Right ventricle myocardium superior (tissue), 1 donor: ENCODE data around the gene DCTN3. TPM values are rescaled to one million over a fixed set of nuclear protein-coding genes. Genes with fewer than 3 reads are reported as not detected.

ENCODE experiments used
- ATAC-seq: fragments of 200-7000 bp; cut with Tn5 transposase; one replicate; pipeline ENCODE4 v1.9.1; 2020; ENCODE audit warnings: mild to moderate bottlenecking; ENCODE audit not compliant: poor library complexity
- DNase-seq: peaks from one replicate; pipeline ENCODE4 v3.0.0-alpha.2; 2020
- intact Hi-C: fragments of 100-400 bp; cut with DNase I; formaldehyde crosslinking; loops from one replicate; pipeline ENCODE4 v1.11.2; 2022
- long read RNA-seq: library from polyadenylated mRNA; unstranded; transcript quantifications from one replicate; pipeline ENCODE4 v2.0.0, GENCODE V29; 2021
- total RNA-seq: library from RNA; stranded (reverse); fragmentation: NEBNext Ultra II Directional; extraction: Animal tissue kit (Norgen Biotek cat#: 25700); gene quantifications from one replicate; pipeline ENCODE4 v1.2.1, GENCODE V29; 2021
- donor health status: DM: no; HTN: yes; CAD: no; lungs with severe emphysema.

The DCTN3 gene
- 129 TPM for total RNA-seq
- long read RNA-seq, transcript DCTN3-201 (7 exons, 808 nt): major isoform, 78 of 86 reads
- long read RNA-seq, partial matches to known transcripts: 1 of 86 reads
- long read RNA-seq, other reads (novel, unspliced or antisense): 5 of 86 reads

DNA sequence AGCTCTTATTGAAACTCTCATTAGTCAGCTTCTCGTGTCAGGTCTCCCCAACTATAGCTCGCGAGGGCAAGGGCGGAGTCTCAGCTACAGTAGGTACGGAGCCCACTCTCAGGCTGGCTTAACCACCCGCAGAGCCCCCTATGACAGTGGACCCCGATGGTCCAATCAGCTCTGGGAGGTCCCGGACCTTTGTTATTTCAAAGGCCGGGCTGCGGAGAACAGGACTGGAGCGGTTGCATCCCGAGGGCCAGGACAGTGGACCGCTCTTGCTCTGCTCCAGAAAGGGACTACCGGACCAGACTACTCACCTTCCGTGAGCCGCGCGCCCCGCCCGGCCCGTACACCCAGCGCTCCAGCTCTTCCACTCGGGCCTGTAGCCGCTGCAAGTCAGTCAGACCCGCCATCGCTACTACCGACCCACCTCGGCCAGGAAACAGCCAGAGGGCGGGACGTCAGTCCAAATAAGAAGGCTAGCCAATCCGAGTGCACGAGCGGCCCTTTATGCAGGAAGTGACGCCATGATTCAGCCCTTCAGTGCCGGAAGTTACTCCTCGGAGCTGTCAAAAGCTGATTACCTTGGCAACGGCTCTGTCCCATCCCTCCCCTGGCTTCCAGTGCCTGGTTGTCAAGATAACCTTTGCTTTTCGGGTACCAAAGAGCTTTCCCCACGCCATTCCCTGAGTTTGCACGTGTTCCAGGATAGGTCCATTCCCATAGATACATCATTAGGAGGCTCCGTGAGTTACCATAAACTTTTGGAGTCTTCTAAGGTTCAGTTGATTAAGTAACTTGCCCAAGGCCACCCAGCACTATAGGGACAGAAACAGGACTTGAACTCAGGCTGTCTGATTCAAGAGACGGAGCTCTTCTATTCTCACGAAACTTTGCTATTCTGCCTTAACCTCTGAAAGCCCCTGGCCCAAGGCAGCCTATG is at the start of gene DCTN3:
TSS of gene DCTN3 (minus strand) at position 435 of the 934 bp plus-strand sequence. CDS start at position 404, 31 bp downstream.
- DNase-seq (peak; percentile 96), ATAC-seq (peak; percentile 100)
- intact Hi-C loops: no loop called here

GRCh38 chr9:34665381-34666250 is 45.3 kb upstream of the DCTN3 start:
- ATAC-seq (peak; percentile 91), DNase-seq (peak; percentile 95)
- intact Hi-C loops: no loop called here

DNA sequence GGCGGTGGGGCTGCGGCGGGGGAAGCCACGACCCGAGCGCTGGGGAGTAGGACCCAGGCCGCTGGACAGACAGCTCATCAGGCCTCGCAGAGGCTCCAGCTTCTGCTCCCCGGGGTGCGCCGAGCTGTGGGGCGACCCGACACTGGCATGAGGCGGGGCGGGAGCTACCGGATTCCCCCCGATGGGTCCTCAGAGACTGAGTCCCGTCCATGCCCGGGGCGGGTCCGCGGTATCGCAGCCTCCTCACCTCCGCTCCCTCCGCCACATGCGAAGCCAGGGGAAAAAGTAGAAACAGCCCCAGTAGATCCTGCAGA is 44.7 kb upstream of the DCTN3 start:
- ATAC-seq: no peak
- no peak for DNase-seq
- intact Hi-C loops: no loop called here

DNA sequence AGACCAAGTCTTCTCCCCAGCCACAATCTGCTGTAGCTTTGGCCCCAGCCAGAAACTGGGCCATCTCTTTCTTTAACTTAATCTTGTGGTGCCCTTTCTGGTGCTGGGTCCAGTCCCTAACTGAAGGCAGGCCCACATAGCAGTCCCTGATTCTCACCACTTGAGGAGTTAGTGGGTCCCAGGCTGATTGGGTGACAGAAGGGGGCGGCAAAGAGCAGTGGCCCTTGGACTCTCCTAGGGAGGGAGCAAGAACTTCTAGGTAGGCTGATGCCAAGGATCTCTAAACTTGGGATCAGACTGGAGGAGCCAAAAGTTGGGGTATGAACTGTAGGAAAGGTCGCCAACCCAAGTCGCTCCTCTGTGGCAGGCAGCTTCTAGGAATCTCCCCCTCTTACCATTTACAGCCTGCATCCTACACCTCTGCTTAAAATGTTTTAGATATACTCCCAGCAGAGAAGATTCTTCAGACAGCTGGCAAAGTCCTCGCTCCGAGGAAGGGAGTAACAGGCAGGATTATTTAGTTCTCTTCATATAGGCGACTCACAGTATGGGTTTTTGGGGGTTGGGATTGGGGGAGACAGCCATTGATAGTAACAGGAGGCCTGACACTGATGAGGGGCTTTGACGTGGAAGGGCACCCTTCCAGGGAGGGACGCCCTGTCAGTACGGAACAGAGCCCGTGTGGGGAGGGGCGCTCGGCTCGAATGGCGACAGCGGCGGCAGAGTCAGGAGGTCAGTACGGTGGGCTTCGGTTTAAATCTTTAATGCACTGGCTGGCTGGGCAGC is 44.2 kb upstream of the DCTN3 start:
- peak; percentile 51 for ATAC-seq
- intact Hi-C loops: no loop called here

GRCh38 chr9:34663303-34663605 is 43.0 kb upstream of the DCTN3 start:
- ATAC-seq (no peak), DNase-seq (no peak)
- intact Hi-C loops: no loop called here

More for the DNA sequence above, 44.2 kb upstream of the DCTN3 start:
- DNase-seq: peak; percentile 88

DNA sequence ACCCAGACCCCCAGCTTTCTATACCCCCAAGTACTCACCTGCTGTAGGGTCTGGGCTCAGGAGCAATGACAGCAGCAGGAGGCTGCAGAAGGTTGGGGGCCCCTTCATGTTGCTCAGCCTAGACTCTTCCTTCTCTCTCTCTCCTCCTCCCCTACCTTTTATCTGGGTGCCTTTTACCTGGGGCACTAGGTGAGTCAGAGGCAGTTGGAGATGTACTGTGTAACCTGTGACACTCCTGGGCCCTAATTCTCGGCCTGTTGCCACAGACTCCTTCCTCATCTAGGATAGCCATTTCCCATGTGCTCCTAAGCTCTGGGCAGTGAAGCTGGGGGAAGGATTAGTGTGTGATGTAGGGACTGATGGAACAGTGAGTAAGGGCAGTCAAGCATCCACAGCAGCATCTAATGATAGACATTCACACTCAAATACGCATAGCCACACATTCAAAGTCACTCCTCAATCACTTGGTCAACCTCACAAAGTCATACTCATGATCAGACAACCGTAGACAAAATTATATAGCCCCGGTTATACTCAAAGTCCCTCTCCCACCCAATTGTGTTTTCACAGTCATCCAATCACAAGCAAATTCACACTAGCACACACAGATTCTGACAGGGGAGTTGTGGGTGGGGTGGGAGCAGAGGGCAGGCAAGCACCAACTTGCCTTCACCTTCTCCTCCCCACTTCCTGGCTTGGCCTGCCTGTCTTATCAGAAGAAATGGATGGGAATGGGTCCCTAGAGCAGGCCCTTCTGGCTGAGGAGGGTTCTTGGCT is 42.4 kb upstream of the DCTN3 start, which contains the start of gene CCL27:
TSS of gene CCL27 (minus strand) at position 132 of the 777 bp plus-strand sequence. CDS start at position 108, 24 bp downstream.
- intact Hi-C loops: no loop called here
- no peak for ATAC-seq
- no peak for DNase-seq

GRCh38 chr9:34659592-34660253 is 39.4 kb upstream of the DCTN3 start:
- ATAC-seq (no peak), DNase-seq (no peak)
- intact Hi-C loops: no loop called here

- ATAC-seq: no peak
- intact Hi-C loops: no loop called here
- no peak for DNase-seq
Observed at GRCh38 chr9:34658461-34658860, 38.2 kb upstream of the DCTN3 start.

GRCh38 chr9:34656992-34657391 is 36.7 kb upstream of the DCTN3 start:
- intact Hi-C loops: no loop called here
- ATAC-seq (no peak), DNase-seq (no peak)

DNA sequence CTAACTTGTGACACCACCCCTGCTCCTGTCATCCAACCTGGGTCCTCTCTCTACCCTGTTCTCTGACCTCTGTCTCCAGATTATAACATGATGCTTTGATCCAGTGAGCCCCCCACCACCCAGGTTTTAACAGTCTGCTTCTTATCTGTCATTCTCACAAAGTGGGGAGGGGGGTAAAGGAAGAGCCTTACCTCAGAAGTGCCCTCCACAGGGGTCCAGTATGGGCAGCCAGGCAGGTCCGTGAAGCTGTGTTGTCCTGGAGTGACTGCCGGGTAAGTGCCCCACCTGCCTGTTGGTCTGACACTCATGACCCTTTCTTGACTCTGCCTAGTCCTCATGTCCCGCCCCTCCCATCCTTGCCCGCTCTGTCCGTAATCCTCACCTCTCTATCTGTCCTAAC is 35.1 kb upstream of the DCTN3 start:
- DNase-seq (no peak), ATAC-seq (no peak)
- intact Hi-C loops: no loop called here

- intact Hi-C loops: no loop called here
- ATAC-seq (peak; percentile 57), DNase-seq (peak; percentile 87)
Observed at GRCh38 chr9:34654323-34655051, 34.2 kb upstream of the DCTN3 start.

GRCh38 chr9:34653151-34654072 is 33.1 kb upstream of the DCTN3 start:
- DNase-seq (peak; percentile 39), ATAC-seq (peak; percentile 2)
- intact Hi-C loops: no loop called here

GRCh38 chr9:34652602-34653000 is 32.3 kb upstream of the DCTN3 start:
- ATAC-seq (no peak), DNase-seq (peak; percentile 14)
- intact Hi-C loops: no loop called here

- intact Hi-C loops: no loop called here
- ATAC-seq (peak; percentile 83), DNase-seq (peak; percentile 94)
Observed at GRCh38 chr9:34651876-34652601, 31.7 kb upstream of the DCTN3 start, which contains the start of gene IL11RA. TSS of gene IL11RA (plus strand) at chr9:34652185. CDS start at chr9:34655218, 3,033 bp downstream.

DNA sequence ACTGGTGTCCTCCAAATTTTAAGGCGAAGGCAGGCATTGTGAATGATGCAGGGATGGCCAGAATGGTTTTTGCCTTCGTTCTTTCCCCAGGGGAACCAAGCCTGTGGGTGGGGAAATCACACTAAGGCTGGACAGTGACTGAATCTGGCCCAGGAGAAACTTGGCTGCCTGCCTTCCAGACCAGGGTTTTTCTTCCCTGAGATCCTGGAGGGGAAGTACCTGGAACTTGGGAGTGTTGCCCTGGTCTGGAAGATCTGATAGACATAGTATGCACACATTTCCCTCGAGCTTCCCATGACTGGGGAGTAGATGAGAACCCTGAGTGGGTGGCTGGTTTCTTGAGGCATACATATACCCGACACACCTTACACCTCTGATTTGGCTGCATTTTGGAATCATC is 31.0 kb upstream of the DCTN3 start:
- DNase-seq (no peak), ATAC-seq (no peak)
- intact Hi-C loops: no loop called here
